ENCODE data around the gene IL2RA.

The IL2RA gene

DNA sequence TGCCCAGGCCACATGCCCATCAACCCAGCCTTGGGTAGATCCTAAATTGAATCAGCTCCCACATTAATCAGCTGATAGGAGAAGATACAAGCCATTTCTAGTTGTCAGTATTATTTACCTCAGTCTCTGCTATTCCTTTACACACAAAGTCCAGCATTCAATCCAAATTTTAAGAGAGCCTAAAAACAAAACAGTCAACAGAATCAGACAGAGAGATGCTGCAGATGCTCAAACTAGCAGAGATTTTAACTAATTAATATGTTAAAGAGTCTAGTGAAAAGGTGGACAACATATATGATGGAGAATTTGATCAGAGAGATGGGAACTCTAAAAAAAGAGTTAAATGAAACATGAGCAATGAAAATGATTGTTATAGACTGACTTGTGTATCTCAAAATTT lies 70.5 kb downstream of the IL2RA start:
- TF ChIP-seq, protein P1, sequence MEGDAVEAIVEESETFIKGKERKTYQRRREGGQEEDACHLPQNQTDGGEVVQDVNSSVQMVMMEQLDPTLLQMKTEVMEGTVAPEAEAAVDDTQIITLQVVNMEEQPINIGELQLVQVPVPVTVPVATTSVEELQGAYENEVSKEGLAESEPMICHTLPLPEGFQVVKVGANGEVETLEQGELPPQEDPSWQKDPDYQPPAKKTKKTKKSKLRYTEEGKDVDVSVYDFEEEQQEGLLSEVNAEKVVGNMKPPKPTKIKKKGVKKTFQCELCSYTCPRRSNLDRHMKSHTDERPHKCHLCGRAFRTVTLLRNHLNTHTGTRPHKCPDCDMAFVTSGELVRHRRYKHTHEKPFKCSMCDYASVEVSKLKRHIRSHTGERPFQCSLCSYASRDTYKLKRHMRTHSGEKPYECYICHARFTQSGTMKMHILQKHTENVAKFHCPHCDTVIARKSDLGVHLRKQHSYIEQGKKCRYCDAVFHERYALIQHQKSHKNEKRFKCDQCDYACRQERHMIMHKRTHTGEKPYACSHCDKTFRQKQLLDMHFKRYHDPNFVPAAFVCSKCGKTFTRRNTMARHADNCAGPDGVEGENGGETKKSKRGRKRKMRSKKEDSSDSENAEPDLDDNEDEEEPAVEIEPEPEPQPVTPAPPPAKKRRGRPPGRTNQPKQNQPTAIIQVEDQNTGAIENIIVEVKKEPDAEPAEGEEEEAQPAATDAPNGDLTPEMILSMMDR (IDR thresholded peaks at IDR 0.05; ENCODE audit: insufficient read depth, low read length, poor library complexity, severe bottlenecking): no peak
- no peak overlapping the region for H3K4me3 ChIP-seq (replicated peaks; ENCODE audit: low read depth, low read length)

DNA sequence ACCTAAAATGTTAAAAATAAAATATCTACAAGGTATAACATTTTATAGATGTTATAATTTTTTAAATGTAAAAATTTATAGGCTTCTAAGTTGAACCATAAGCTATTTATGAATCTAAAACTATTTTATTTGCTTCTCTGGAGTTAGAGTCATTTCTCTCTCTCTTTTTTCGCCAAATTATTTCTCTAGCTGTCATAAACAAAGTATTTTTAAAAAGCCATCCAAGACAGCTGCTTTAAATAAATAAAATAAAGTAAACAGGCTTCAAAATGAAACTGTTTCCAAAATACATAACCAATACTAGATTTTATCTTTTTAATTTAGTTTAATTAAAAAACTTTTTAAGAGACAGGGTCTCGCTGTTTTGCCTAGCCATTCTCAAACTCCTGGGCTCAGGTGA lies 72.4 kb downstream of the IL2RA start:
- Histone ChIP-seq H3K27me3 (replicated peaks; ENCODE audit: control insufficient read depth, insufficient read depth, low read length) (no peaks in the 10 kb centered on the region), H3K4me3 (replicated peaks; ENCODE audit: low read depth, low read length) (no peak overlapping the region), H3K36me3 (ENCODE audit: control insufficient read depth, insufficient read depth, low read length) (no peaks in the 10 kb centered on the region)
- TF ChIP-seq, protein P1 (IDR thresholded peaks at IDR 0.05; ENCODE audit: insufficient read depth, low read length, poor library complexity, severe bottlenecking): no peak
- no peak for DNase-seq (ENCODE audit: extremely low read depth, insufficient read length)

More for the DNA sequence above, 70.5 kb downstream of the IL2RA start:
- H3K27me3 ChIP-seq (replicated peaks; ENCODE audit: control insufficient read depth, insufficient read depth, low read length): no peaks in the 10 kb centered on the region
- no peaks in the 10 kb centered on the region for H3K36me3 ChIP-seq (ENCODE audit: control insufficient read depth, insufficient read depth, low read length)
- DNase-seq (ENCODE audit: extremely low read depth, insufficient read length): no peak

DNA sequence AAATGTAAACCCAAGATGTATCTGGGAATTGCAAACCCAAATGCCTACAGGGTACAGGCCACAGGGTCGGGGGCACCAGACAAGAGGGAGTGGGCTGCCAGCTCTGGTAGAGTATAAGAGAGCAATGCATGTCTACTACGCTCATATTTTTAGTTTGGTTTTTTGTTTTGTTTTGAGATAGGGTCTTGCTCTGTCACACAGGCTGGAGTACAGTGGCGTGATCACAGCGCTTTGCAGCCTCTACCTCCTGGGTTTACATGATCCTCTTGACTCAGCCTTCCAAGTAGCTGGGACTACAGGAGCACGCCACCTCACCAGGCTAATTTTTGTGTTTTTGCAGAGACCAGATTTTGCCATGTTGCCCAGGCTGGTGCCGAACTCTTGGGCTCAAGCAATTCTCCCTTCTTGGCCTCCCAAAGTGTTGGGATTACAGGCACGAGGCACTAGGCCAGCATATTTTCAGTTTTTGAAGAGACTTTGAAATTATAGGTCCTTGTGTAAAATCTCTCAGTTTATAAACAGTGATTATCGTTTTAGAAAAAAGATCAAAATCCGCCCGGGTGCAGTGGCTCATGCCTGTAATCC lies 73.7 kb downstream of the IL2RA start:
- no peak for DNase-seq (ENCODE audit: extremely low read depth, insufficient read length)
- Histone ChIP-seq H3K27me3 (replicated peaks; ENCODE audit: control insufficient read depth, insufficient read depth, low read length) (no peaks in the 10 kb centered on the region; the same call in 1 of the 2 replicates), H3K36me3 (ENCODE audit: control insufficient read depth, insufficient read depth, low read length) (no peaks in the 10 kb centered on the region), H3K4me3 (replicated peaks; ENCODE audit: low read depth, low read length) (no peak overlapping the region)
- TF ChIP-seq, protein P1 (IDR thresholded peaks at IDR 0.05; ENCODE audit: insufficient read depth, low read length, poor library complexity, severe bottlenecking): no peak

DNA sequence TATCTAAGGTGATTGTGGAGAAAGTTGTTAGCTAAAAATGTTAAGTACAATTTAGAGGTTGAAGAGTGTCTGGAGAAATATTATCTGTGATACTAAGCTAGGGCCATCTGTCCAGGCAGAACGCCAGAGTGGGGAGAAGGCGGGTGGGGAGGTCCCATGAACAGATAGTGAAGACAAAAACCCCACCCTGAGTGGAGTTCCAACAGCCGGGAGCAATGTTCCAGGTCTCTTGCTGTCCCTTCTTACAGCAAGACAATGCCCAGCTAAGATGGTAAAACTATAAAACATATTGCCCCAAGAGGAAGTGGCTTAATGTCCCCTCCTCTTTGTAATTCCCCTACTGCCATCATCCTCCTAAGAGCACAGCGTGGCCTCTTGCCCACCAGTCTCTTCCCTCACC lies 74.4 kb downstream of the IL2RA start:
- no peaks in the 10 kb centered on the region for H3K36me3 ChIP-seq (ENCODE audit: control insufficient read depth, insufficient read depth, low read length)
- TF ChIP-seq, protein P1 (IDR thresholded peaks at IDR 0.05; ENCODE audit: insufficient read depth, low read length, poor library complexity, severe bottlenecking): no peak
- no peak for DNase-seq (ENCODE audit: extremely low read depth, insufficient read length)
- no peak overlapping the region for H3K4me3 ChIP-seq (replicated peaks; ENCODE audit: low read depth, low read length)
- H3K27me3 ChIP-seq (replicated peaks; ENCODE audit: control insufficient read depth, insufficient read depth, low read length): no peaks in the 10 kb centered on the region; the same call in 1 of the 2 replicates

DNA sequence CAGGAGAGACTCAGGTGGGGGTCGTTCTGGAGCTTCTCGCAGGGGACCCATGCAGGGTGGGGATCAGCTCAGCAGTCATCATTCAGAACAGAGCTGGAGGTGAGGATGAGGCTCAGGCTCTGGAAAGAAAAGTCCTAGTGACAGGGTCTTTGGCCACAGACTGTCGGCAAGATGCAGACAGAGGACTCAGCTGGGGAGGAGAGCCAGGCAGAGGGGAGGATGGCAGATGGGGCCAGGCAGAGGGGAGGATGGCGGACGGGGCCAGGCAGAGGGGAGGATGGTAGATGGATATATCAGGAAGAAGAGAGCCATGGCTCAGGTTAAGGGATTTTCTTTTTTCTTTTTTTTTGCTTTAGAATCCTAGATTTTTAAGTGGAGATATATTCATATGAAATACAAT lies 77.1 kb downstream of the IL2RA start:
- no peak overlapping the region for H3K4me3 ChIP-seq (replicated peaks; ENCODE audit: low read depth, low read length)
- H3K36me3 ChIP-seq (ENCODE audit: control insufficient read depth, insufficient read depth, low read length): no peaks in the 10 kb centered on the region
- no peak for DNase-seq (ENCODE audit: extremely low read depth, insufficient read length)
- no peaks in the 10 kb centered on the region; the same call in 1 of the 2 replicates for H3K27me3 ChIP-seq (replicated peaks; ENCODE audit: control insufficient read depth, insufficient read depth, low read length)
- TF ChIP-seq, protein P1 (IDR thresholded peaks at IDR 0.05; ENCODE audit: insufficient read depth, low read length, poor library complexity, severe bottlenecking): no peak

DNA sequence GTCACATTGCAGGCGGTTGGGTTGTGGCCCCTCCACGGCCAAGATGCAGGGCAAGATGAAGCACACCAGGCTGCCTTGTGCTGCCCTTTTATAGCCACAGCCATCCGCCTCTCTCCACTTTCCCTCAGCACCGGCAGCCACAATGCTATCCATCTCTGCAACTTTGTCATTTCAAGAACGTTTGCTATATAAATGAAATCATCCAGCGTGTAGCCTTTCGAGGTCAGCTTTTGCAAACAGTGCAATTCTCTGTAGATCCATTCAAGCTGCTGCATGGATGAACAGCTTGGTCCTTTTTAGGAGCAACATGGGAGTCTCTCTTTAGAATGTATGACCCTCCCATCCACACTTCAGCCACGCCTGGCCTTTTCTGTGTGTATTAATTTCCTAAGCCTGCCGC lies 78.4 kb downstream of the IL2RA start:
- Histone ChIP-seq H3K27me3 (replicated peaks; ENCODE audit: control insufficient read depth, insufficient read depth, low read length) (no peaks in the 10 kb centered on the region; the same call in 1 of the 2 replicates), H3K36me3 (ENCODE audit: control insufficient read depth, insufficient read depth, low read length) (no peaks in the 10 kb centered on the region), H3K4me3 (replicated peaks; ENCODE audit: low read depth, low read length) (no peak overlapping the region)
- TF ChIP-seq, protein P1 (IDR thresholded peaks at IDR 0.05; ENCODE audit: insufficient read depth, low read length, poor library complexity, severe bottlenecking): no peak
- no peak for DNase-seq (ENCODE audit: extremely low read depth, insufficient read length)
